Measurements from ENCODE around the gene LYPD5. TPM values are rescaled to one million over a fixed set of nuclear protein-coding genes. Genes with fewer than 3 reads are reported as not detected.

LYPD5 gene
- total RNA-seq, 1 donor: 0.72 TPM

- H3K4me1 ChIP-seq (ENCODE audit: insufficient read depth, low read length): peaks cover 75% of the 10 kb centered on the region
- H3K9me3 ChIP-seq (ENCODE audit: low read depth, low read length): no peaks in the 10 kb centered on the region
- peaks cover 6% of the 10 kb centered on the region for H4K20me1 ChIP-seq (ENCODE audit: insufficient read depth, low read length)
- TF ChIP-seq CTCF (IDR thresholded peaks at IDR 0.05; ENCODE audit: extremely low read depth, low read depth, low read length): no peak
- H3K4me2 ChIP-seq (ENCODE audit: insufficient read depth, low read length): peak overlapping the region; percentile 98
- peaks cover 3% of the 10 kb centered on the region for H3K36me3 ChIP-seq (ENCODE audit: insufficient read depth, low read length)
- DNase-seq (ENCODE audit: insufficient read length, low spot score, missing footprints): peak; percentile 89
- peak overlapping the region; percentile 99 for H3K27ac ChIP-seq (ENCODE audit: low read depth, low read length)
- H3K27me3 ChIP-seq (ENCODE audit: insufficient read depth, low read length): no peaks in the 10 kb centered on the region
- H3K79me2 ChIP-seq (ENCODE audit: insufficient read depth, low read length): peaks cover 23% of the 10 kb centered on the region
- H3K4me3 ChIP-seq (ENCODE audit: insufficient read depth, low read length): peak overlapping the region; percentile 87
- peak overlapping the region; percentile 68 for H2AFZ ChIP-seq (ENCODE audit: low read length)
Measured at GRCh38 chr19:43755256-43755801, 46.9 kb downstream of the LYPD5 start.

- peaks cover 6% of the 10 kb centered on the region for H4K20me1 ChIP-seq (ENCODE audit: insufficient read depth, low read length)
- peaks cover 10% of the 10 kb centered on the region for H3K36me3 ChIP-seq (ENCODE audit: insufficient read depth, low read length)
- peaks cover 29% of the 10 kb centered on the region for H3K79me2 ChIP-seq (ENCODE audit: insufficient read depth, low read length)
- peak; percentile 97 for DNase-seq (ENCODE audit: insufficient read length, low spot score, missing footprints)
- no peak for TF ChIP-seq CTCF (IDR thresholded peaks at IDR 0.05; ENCODE audit: extremely low read depth, low read depth, low read length)
- peak within 1 kb of the TSS; percentile 89 for H2AFZ ChIP-seq (ENCODE audit: low read length)
- H3K27ac ChIP-seq (ENCODE audit: low read depth, low read length): peak within 1 kb of the TSS; percentile 99
- peaks cover 71% of the 10 kb centered on the region for H3K4me1 ChIP-seq (ENCODE audit: insufficient read depth, low read length)
- no peaks in the 10 kb centered on the region for H3K27me3 ChIP-seq (ENCODE audit: insufficient read depth, low read length)
- no peaks in the 10 kb centered on the region for H3K9me3 ChIP-seq (ENCODE audit: low read depth, low read length)
- H3K4me3 ChIP-seq (ENCODE audit: insufficient read depth, low read length): peak within 1 kb of the TSS; percentile 87
- peak within 1 kb of the TSS; percentile 98 for H3K4me2 ChIP-seq (ENCODE audit: insufficient read depth, low read length)
Measured at GRCh38 chr19:43754503-43755255, 47.6 kb downstream of the LYPD5 start, which contains the start of gene SMG9. TSS of gene SMG9 (minus strand) at chr19:43754962. CDS start at chr19:43750741, 4,221 bp downstream.

GRCh38 chr19:43754253-43754502 lies 48.1 kb downstream of the LYPD5 start:
- Histone ChIP-seq H3K27me3 (ENCODE audit: insufficient read depth, low read length) (no peaks in the 10 kb centered on the region), H3K79me2 (ENCODE audit: insufficient read depth, low read length) (peaks cover 34% of the 10 kb centered on the region), H4K20me1 (ENCODE audit: insufficient read depth, low read length) (peaks cover 6% of the 10 kb centered on the region), H3K4me1 (ENCODE audit: insufficient read depth, low read length) (peaks cover 66% of the 10 kb centered on the region), H2AFZ (ENCODE audit: low read length) (peak overlapping the region; percentile 26), H3K4me2 (ENCODE audit: insufficient read depth, low read length) (peak overlapping the region; percentile 98), H3K36me3 (ENCODE audit: insufficient read depth, low read length) (peaks cover 15% of the 10 kb centered on the region), H3K9me3 (ENCODE audit: low read depth, low read length) (no peaks in the 10 kb centered on the region), H3K4me3 (ENCODE audit: insufficient read depth, low read length) (peak overlapping the region; percentile 87), H3K27ac (ENCODE audit: low read depth, low read length) (peak overlapping the region; percentile 99)
- DNase-seq (ENCODE audit: insufficient read length, low spot score, missing footprints): peak; percentile 11
- TF ChIP-seq CTCF (IDR thresholded peaks at IDR 0.05; ENCODE audit: extremely low read depth, low read depth, low read length): no peak

GRCh38 chr19:43752287-43752875 lies 49.9 kb downstream of the LYPD5 start:
- peak; percentile 37 for DNase-seq (ENCODE audit: insufficient read length, low spot score, missing footprints)
- no peaks in the 10 kb centered on the region for H3K27me3 ChIP-seq (ENCODE audit: insufficient read depth, low read length)
- H3K36me3 ChIP-seq (ENCODE audit: insufficient read depth, low read length): peaks cover 30% of the 10 kb centered on the region
- H3K4me2 ChIP-seq (ENCODE audit: insufficient read depth, low read length): peak overlapping the region; percentile 98
- peaks cover 10% of the 10 kb centered on the region for H4K20me1 ChIP-seq (ENCODE audit: insufficient read depth, low read length)
- no peak overlapping the region for H3K4me3 ChIP-seq (ENCODE audit: insufficient read depth, low read length)
- H3K27ac ChIP-seq (ENCODE audit: low read depth, low read length): peak overlapping the region; percentile 53
- TF ChIP-seq CTCF (IDR thresholded peaks at IDR 0.05; ENCODE audit: extremely low read depth, low read depth, low read length): no peak
- no peak overlapping the region for H2AFZ ChIP-seq (ENCODE audit: low read length)
- H3K79me2 ChIP-seq (ENCODE audit: insufficient read depth, low read length): peaks cover 46% of the 10 kb centered on the region
- H3K9me3 ChIP-seq (ENCODE audit: low read depth, low read length): no peaks in the 10 kb centered on the region
- H3K4me1 ChIP-seq (ENCODE audit: insufficient read depth, low read length): peaks cover 51% of the 10 kb centered on the region
